ENCODE measurements around the gene EDEM3.

GRCh38 chr1:184769241-184769640 lies 14.6 kb upstream of the EDEM3 start:
- TF ChIP-seq, protein P1, sequence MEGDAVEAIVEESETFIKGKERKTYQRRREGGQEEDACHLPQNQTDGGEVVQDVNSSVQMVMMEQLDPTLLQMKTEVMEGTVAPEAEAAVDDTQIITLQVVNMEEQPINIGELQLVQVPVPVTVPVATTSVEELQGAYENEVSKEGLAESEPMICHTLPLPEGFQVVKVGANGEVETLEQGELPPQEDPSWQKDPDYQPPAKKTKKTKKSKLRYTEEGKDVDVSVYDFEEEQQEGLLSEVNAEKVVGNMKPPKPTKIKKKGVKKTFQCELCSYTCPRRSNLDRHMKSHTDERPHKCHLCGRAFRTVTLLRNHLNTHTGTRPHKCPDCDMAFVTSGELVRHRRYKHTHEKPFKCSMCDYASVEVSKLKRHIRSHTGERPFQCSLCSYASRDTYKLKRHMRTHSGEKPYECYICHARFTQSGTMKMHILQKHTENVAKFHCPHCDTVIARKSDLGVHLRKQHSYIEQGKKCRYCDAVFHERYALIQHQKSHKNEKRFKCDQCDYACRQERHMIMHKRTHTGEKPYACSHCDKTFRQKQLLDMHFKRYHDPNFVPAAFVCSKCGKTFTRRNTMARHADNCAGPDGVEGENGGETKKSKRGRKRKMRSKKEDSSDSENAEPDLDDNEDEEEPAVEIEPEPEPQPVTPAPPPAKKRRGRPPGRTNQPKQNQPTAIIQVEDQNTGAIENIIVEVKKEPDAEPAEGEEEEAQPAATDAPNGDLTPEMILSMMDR (optimal IDR thresholded peaks at IDR 0.05 in 1 of 3, IDR thresholded peaks at IDR 0.05 in 1 of 3, conservative IDR thresholded peaks at IDR 0.05 in 1 of 3; ENCODE audit: extremely low read depth in 1 of 3, insufficient read depth in 2 of 3, low read length in 3 of 3): no peak
- no peak for TF ChIP-seq EZH2 (IDR thresholded peaks at IDR 0.05; ENCODE audit: low read length)

Measured in keratinocyte (primary cell).